NB4 (cell line): ENCODE measurements around the gene SLC29A4.
"Not testable (repeated sequence)": the region's sequence is repeated elsewhere in the genome, so short reads cannot be mapped to it uniquely, and the experiment has no call there.

ENCODE experiments used
- CTCF ChIP-seq: IDR thresholded peaks from one replicate; pipeline ENCODE4 v1.5.1; 2012; ENCODE audit warnings: low read depth, low read length
- POLR2A ChIP-seq: IDR thresholded peaks from 2 replicates; pipeline ENCODE4 v1.6.1; 2011; ENCODE audit warnings: mild to moderate bottlenecking; ENCODE audit not compliant: insufficient read length; ENCODE audit errors: extremely low read depth

DNA sequence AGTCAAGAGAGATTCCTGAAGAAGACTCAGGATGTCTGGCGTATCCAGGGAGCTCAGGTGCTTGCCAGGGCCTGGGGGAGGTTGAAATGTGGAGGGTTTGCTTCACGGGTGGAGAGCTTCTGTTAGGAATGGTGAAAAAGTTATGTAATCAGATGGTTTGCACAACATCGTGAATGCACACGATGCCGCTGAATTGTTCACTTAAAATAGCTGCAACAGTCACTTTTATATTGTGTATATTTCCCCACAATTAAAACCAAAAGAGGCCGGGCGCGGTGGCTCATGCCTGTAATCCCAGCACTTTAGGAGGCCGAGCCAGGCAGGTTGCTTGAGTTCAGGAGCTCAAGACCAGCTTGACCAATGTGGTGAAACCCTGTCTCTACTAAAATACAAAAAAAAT lies 28.4 kb upstream of the SLC29A4 start:
- not testable (repeated sequence) for TF ChIP-seq CTCF, POLR2A
